GM21786 (cell line): ENCODE results near the gene PPM1L.

ENCODE experiments used
- ATAC-seq: cut with Tn5 transposase; IDR thresholded peaks from one replicate; pipeline ENCODE4 v1.9.1; 2021; ENCODE audit not compliant: unreplicated experiment

The PPM1L gene

GRCh38 chr3:160806686-160807085 is 50.7 kb downstream of the PPM1L start:
- no peak for ATAC-seq

- no peak for ATAC-seq
Measured at GRCh38 chr3:160808838-160809237, 52.8 kb downstream of the PPM1L start.

- ATAC-seq: no peak
Measured at GRCh38 chr3:160809453-160809852, 53.4 kb downstream of the PPM1L start.

GRCh38 chr3:160810362-160811236 is 54.6 kb downstream of the PPM1L start:
- no peak for ATAC-seq

GRCh38 chr3:160811237-160811548 is 55.2 kb downstream of the PPM1L start:
- no peak for ATAC-seq

GRCh38 chr3:160812304-160812703 is 56.3 kb downstream of the PPM1L start:
- ATAC-seq: no peak

GRCh38 chr3:160815280-160815679 is 59.2 kb downstream of the PPM1L start:
- no peak for ATAC-seq

GRCh38 chr3:160820022-160820421 is 64.0 kb downstream of the PPM1L start:
- ATAC-seq: no peak

GRCh38 chr3:160820430-160820829 is 64.4 kb downstream of the PPM1L start:
- ATAC-seq: no peak

GRCh38 chr3:160822936-160823335 is 66.9 kb downstream of the PPM1L start:
- no peak for ATAC-seq

GRCh38 chr3:160825311-160825800 is 69.3 kb downstream of the PPM1L start:
- no peak for ATAC-seq

GRCh38 chr3:160826408-160826807 is 70.4 kb downstream of the PPM1L start:
- ATAC-seq: no peak

- no peak for ATAC-seq
Measured at GRCh38 chr3:160826991-160827390, 71.0 kb downstream of the PPM1L start.

GRCh38 chr3:160827516-160827915 is 71.5 kb downstream of the PPM1L start:
- no peak for ATAC-seq

- ATAC-seq: no peak
Measured at GRCh38 chr3:160828880-160829279, 72.8 kb downstream of the PPM1L start.

- ATAC-seq: no peak
Measured at GRCh38 chr3:160829486-160830009, 73.5 kb downstream of the PPM1L start.

- no peak for ATAC-seq
Measured at GRCh38 chr3:160830796-160831195, 74.8 kb downstream of the PPM1L start.

- ATAC-seq: no peak
Measured at GRCh38 chr3:160831401-160831800, 75.4 kb downstream of the PPM1L start.

GRCh38 chr3:160837394-160837980 is 81.5 kb downstream of the PPM1L start:
- ATAC-seq: no peak

GRCh38 chr3:160840590-160840989 is 84.6 kb downstream of the PPM1L start:
- no peak for ATAC-seq

GRCh38 chr3:160841455-160841854 is 85.4 kb downstream of the PPM1L start:
- ATAC-seq: no peak
